SK-N-SH (cell line): ENCODE results near the gene GNG12.

Experiments used
- ELF1 ChIP-seq: IDR thresholded peaks from 2 replicates; pipeline ENCODE4 v1.4.0; 2012
- EP300 ChIP-seq, 2 experiments: IDR thresholded peaks; 2 replicates each; pipeline versions ENCODE4 v1.4.0 to v1.6.1; 2012; ENCODE audit warnings: borderline replicate concordance in 1 of 2, low read depth in 1 of 2, low read length in 1 of 2
- POLR2AphosphoS5 ChIP-seq: IDR thresholded peaks from 2 replicates; pipeline ENCODE4 v1.6.1; 2012; ENCODE audit warnings: low read depth, low read length
- TEAD4 ChIP-seq: IDR thresholded peaks from 2 replicates; pipeline ENCODE4 v1.4.0; 2012; ENCODE audit warnings: mild to moderate bottlenecking, borderline replicate concordance; ENCODE audit not compliant: insufficient read depth
- TF ChIP-seq, protein P1 (sequence below): fragments of 200-600 bp; sonication (generic); IDR thresholded peaks from 2 replicates; pipeline ENCODE4 v1.6.1; 2017; ENCODE audit warnings: antibody characterized with exemption, mild to moderate bottlenecking, moderate library complexity
- TF ChIP-seq, protein P2 (sequence below): fragments of 150-350 bp; IDR thresholded peaks from 2 replicates; pipeline ENCODE4 v1.6.1; 2017; ENCODE audit warnings: antibody characterized with exemption, low read length, low read depth, borderline replicate concordance
- TF ChIP-seq, protein P3 (sequence below): IDR thresholded peaks from 2 replicates; pipeline ENCODE4 v1.4.0; 2012; ENCODE audit warnings: low read depth, borderline replicate concordance
- TF ChIP-seq, protein P4 (sequence below): IDR thresholded peaks from 2 replicates; pipeline ENCODE4 v1.4.0; 2012; ENCODE audit warnings: low read depth

DNA sequence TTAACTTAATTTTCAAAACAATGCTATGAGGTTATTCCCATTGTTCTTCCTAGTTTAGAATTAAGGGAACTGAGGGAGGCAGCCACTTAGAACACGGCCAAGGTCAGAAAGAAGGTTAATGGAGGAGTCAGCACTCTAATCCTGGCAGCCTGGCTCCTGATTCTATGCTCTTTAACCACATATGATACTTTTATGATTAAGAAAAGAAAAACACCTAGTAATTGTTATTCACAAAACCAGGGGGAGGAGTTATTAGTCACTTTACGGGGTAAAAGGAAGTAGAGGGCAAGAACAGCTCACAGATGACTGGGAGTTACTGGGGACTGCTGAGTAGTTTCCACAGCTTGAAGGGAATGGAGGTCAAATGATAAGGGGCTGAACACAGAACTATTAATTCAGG lies 109.6 kb downstream of the GNG12 start:
- TF ChIP-seq, protein P1, sequence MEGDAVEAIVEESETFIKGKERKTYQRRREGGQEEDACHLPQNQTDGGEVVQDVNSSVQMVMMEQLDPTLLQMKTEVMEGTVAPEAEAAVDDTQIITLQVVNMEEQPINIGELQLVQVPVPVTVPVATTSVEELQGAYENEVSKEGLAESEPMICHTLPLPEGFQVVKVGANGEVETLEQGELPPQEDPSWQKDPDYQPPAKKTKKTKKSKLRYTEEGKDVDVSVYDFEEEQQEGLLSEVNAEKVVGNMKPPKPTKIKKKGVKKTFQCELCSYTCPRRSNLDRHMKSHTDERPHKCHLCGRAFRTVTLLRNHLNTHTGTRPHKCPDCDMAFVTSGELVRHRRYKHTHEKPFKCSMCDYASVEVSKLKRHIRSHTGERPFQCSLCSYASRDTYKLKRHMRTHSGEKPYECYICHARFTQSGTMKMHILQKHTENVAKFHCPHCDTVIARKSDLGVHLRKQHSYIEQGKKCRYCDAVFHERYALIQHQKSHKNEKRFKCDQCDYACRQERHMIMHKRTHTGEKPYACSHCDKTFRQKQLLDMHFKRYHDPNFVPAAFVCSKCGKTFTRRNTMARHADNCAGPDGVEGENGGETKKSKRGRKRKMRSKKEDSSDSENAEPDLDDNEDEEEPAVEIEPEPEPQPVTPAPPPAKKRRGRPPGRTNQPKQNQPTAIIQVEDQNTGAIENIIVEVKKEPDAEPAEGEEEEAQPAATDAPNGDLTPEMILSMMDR: no peak
- TF ChIP-seq, protein P2, sequence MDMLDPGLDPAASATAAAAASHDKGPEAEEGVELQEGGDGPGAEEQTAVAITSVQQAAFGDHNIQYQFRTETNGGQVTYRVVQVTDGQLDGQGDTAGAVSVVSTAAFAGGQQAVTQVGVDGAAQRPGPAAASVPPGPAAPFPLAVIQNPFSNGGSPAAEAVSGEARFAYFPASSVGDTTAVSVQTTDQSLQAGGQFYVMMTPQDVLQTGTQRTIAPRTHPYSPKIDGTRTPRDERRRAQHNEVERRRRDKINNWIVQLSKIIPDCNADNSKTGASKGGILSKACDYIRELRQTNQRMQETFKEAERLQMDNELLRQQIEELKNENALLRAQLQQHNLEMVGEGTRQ: no peak
- TF ChIP-seq POLR2AphosphoS5 (peak; percentile 38; the same call in 1 of the 2 replicates), EP300 (IDR thresholded peaks at IDR 0.05; ENCODE audit: borderline replicate concordance in 1 of 2, low read depth in 1 of 2, low read length in 1 of 2) (peak in 1 of 2 experiments; percentile 39; a peak in 1 of 4 replicates), TEAD4 (no peak), ELF1 (no peak)
- TF ChIP-seq, protein P3, sequence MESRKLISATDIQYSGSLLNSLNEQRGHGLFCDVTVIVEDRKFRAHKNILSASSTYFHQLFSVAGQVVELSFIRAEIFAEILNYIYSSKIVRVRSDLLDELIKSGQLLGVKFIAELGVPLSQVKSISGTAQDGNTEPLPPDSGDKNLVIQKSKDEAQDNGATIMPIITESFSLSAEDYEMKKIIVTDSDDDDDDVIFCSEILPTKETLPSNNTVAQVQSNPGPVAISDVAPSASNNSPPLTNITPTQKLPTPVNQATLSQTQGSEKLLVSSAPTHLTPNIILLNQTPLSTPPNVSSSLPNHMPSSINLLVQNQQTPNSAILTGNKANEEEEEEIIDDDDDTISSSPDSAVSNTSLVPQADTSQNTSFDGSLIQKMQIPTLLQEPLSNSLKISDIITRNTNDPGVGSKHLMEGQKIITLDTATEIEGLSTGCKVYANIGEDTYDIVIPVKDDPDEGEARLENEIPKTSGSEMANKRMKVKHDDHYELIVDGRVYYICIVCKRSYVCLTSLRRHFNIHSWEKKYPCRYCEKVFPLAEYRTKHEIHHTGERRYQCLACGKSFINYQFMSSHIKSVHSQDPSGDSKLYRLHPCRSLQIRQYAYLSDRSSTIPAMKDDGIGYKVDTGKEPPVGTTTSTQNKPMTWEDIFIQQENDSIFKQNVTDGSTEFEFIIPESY: no peak
- TF ChIP-seq, protein P4, sequence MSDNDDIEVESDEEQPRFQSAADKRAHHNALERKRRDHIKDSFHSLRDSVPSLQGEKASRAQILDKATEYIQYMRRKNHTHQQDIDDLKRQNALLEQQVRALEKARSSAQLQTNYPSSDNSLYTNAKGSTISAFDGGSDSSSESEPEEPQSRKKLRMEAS: no peak
